GM19328 (cell line): ENCODE data around the gene RPL10A.
"Not testable (repeated sequence)": the region's sequence is repeated elsewhere in the genome, so short reads cannot be mapped to it uniquely, and the experiment has no call there.

Experiments used
- ATAC-seq: cut with Tn5 transposase; IDR thresholded peaks from one replicate; pipeline ENCODE4 v1.9.1; 2021; ENCODE audit warnings: mild to moderate bottlenecking, moderate library complexity; ENCODE audit not compliant: unreplicated experiment

The RPL10A gene

GRCh38 chr6:35468181-35468979 is at the start of gene RPL10A:
Gene RPL10A (plus strand): TSS chr6:35468401. CDS start chr6:35468435, 34 bp downstream.
- peak; percentile 80 for ATAC-seq

- no peak for ATAC-seq
These were observed 48.8 kb upstream of the RPL10A start for GRCh38 chr6:35419417-35419816.

GRCh38 chr6:35419961-35420360 is 48.2 kb upstream of the RPL10A start:
- ATAC-seq, result no peak

GRCh38 chr6:35425284-35425683 is 42.9 kb upstream of the RPL10A start:
- ATAC-seq, result no peak

DNA sequence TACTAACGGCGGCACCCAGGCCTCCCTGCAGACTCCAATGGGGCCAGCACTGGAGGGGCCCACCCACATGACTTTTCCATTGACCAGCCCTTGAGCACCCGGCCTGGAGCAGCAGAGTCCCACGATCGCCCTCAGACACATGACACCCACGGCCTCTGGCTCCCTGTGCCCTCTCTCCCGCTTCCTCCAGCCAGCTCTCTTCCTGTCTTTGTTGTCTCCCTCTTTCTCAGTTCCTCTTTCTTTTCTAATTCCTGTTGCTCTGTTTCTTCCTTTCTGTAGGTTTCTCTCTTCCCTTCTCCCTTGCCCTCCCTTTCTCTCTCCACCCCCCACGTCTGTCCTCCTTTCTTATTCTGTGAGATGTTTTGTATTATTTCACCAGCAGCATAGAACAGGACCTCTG is 42.1 kb upstream of the RPL10A start:
- ATAC-seq, result no peak

GRCh38 chr6:35427435-35427834 is 40.8 kb upstream of the RPL10A start:
- no peak for ATAC-seq

GRCh38 chr6:35427851-35428321 is 40.3 kb upstream of the RPL10A start:
- ATAC-seq, result no peak

DNA sequence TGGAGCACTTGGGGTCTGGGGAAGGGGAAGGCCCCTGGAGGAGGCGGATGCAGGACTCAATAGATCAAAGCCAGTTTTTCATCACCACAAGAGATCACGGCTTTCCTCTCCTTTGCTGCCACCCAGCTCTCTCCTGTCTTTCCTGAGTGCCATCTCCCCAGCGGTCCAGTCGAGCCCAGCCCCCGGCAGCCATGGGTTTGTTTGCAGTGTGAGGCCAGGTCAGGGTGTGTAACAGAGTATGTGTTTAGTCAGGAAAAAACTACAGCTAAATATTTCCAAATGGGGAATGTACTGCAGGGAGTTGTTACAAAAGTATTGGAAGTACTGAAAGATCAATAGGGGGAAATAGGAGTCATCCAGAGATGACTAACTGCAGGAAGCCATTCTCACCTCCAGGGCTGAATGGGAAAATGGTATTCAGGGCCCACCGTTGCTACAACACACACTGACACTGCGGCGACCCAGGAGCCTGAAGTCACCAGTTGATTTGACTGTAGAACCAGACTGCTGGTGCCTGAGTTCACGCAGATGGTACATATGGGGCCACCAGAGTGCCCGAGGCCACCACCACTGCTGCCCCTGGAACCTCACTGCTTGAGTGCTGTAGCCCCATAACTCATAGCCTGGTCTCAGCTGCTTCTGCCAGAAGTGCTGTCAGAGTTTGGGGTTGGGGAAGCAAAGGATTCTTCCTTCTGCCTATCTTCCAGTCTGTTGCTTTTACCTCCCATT is 39.6 kb upstream of the RPL10A start:
- no peak for ATAC-seq

GRCh38 chr6:35429463-35429862 is 38.7 kb upstream of the RPL10A start:
- ATAC-seq, result no peak

DNA sequence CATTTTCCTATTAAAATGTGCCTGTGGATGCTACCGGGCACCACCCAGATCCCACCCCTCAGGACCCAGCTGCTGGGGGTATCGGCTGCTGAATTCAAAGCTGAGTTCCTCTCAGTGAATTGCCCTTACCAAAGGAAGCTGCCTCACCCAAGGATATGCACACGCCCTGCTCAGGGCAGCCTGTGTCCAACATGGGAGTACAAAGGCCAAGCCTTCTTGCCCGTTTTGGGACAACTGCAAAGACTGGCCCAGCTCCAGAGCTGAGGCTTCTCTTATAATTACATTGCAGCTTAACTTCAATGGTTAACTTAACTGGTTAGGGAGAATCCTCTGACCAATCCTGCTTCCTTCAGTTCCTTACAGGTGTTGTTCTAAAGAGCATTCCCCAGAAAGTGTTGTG is 35.9 kb upstream of the RPL10A start:
- no peak for ATAC-seq

DNA sequence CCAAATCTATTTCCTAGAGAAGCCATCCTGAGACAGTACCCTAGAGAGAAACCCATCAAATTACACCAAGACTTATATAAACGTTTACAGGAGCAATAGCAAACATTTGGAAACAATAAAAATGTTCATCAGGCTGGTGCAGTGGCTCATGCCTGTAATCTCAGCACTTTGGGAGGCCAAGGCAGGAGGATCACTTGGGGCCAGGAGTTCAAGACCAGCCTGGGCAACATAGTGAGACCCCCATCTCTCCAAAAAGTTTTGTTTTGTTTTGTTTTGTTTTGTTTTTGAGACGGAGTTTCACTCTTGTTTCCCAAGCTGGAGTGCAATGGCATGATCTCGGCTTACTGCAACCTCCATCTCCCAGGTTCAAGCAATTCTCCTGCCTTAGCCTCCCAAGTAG is 35.5 kb upstream of the RPL10A start:
- ATAC-seq, result not testable (repeated sequence)

DNA sequence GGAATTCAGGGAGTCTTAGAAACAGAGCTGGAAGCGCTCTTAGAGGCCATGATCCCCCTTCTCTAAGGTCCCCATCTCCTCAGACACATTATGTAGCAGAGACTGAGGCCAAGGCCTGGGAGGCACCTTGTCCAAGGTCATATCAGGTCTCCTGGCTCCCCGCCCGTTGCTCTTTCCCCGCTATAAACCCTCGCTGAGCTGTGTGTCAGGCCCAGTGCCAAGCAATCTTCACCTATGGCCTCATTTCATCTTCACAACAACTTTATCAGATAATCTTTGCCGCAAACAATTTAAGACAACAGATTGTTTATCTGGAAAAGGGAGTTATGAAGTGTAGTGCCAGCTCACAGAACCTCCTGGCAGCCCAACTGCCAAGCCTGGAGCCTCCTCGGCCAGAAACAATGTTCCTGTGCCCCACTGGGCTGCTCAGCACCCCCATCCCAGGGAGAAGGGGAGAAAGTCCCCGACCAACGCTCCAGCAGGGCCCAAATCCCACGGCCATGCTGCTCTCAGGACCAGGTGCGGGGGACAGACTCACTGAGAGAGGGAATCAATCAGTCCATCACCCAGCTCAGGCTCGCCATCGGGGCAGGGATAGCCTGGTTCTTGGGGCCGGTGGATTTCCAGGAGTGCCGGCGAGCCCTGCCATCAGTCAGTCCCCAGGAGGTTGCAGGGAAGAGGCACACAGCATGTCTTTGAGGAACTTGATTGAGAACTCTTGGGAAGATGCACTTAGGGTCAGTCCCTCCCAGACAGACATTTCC is 32.9 kb upstream of the RPL10A start:
- ATAC-seq, result no peak

GRCh38 chr6:35436071-35436857 is 31.9 kb upstream of the RPL10A start:
- no peak for ATAC-seq

- not testable (repeated sequence) for ATAC-seq
These were observed 29.7 kb upstream of the RPL10A start for GRCh38 chr6:35438378-35439065.

DNA sequence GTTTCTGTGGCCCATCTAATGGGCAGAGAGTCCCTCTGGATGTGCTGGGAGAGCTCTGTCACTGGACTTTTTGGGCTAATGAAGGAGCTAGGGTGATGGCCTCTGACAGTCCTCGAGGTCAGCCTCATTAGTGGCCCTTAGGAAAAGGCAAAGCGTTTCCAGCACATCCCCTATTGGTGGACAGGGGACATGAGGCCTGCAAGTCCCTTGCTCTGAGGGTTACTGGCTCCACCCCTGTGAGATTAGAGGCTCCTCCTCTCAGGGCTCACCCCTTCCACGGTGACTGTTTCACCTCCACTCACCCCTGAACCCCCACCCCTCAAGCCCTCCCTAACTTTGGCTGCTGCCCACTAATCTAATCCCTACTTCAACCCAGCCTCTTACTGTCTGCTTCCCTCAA is 28.9 kb upstream of the RPL10A start:
- ATAC-seq, result no peak

DNA sequence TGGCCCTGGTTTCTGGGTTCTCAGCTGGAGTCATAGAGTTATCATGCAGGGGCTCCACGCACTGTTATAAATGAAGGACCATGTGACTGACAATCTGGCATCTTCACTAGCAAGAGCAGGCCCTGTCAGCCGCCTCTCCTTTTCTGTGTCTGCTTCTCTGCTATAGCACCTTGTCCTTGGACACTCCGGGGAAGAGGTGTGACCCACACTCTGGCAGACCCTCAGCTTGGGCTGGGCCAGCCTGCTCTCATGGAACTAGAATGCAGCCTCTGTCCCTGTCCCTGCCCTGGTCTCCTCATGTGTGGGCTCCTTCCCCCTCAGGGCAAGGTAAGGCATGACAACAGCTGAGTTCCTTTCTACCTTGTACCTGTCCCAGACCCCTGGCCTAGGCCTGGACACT is 27.0 kb upstream of the RPL10A start:
- ATAC-seq, result no peak

DNA sequence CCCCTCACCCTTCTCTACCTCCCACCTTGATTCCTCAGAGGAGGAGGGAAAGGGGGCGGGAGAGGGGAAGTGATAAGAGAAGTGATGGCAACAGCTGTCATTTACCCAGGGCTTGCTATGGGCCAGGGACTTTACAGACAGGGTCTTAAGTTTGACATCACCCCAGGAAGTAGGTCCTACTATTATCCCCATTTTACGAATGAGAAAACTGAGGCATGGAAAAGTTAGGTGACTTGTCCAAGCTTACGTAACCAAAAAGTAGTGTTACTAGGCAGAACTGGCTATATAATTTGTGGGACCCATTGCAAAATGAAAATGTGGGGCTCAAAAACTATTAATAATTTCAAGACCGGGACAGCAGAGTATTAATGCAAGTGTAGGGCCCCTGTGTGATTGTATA is 26.6 kb upstream of the RPL10A start:
- no peak for ATAC-seq

DNA sequence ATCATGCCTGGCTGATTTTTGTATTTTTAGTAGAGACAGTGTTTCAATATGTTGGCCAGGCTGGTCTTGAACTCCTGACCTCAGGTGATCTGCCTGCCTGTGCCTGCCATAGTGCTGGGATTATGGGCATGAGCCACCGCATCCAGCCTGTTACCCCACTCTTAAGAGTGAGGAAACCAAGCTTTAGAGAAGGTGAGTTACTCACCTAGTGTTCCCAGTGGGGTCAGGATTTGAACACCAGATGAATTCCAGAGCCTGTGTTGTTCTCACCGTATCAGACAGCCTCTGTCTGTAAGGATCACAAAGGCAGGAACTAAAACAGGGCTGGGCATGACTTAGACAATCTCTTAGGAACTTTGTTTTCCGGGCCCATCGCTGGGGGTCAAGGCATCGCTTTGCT is 25.5 kb upstream of the RPL10A start:
- no peak for ATAC-seq

DNA sequence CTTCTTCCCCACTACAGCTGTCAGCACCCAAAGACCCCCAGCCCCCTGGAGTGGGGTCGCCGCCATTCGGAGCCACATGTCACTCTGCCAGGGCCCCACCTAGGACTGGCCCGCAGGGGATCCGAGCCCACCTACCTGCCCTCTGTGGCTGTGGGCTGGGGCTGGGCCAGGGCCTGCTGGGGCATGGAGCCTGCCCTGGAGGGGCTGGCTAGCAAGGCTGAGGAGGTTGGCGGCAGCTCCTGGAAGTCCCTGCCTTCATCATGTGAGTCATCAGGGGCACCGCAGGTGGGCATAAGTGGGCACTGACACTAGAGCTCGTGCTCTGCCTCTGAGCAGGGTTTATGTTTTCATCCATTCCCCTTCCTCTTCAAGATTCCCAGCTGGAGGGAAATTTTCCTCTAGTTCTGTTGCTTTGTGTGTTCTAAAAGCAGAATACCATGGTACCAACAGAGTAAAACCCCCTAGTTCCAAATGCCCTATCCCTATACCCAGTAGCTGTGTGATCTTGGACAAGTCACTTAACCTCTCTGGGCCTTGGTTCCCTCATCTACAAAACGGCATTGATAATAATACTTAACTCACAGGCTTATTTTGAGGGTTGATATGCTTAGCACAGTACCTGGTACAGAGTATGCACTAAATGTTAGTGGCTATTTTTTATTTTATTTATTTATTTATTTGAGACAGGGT is 24.7 kb upstream of the RPL10A start:
- ATAC-seq, result no peak

GRCh38 chr6:35445691-35446090 is 22.5 kb upstream of the RPL10A start:
- no peak for ATAC-seq
